Sigmoid colon (tissue), 4 donors: ENCODE data around the gene ITGA7.

Experiments used
- EP300 ChIP-seq, 4 donors: sonication (generic); formaldehyde crosslinking; IDR thresholded peaks; one replicate each; pipeline ENCODE4 v1.6.1; 2017; ENCODE audit warnings: antibody characterized with exemption in 4 of 4
- TF ChIP-seq, protein P1 (sequence below), 4 experiments: fragments of 450-650 bp in 3 of 4; fragments of 200-600 bp in 1 of 4; IDR thresholded peaks; one replicate each; pipeline ENCODE4 v1.5.1; 2016 to 2019; ENCODE audit warnings: antibody characterized with exemption in 4 of 4, mild to moderate bottlenecking in 3 of 4, moderate library complexity in 2 of 4

DNA sequence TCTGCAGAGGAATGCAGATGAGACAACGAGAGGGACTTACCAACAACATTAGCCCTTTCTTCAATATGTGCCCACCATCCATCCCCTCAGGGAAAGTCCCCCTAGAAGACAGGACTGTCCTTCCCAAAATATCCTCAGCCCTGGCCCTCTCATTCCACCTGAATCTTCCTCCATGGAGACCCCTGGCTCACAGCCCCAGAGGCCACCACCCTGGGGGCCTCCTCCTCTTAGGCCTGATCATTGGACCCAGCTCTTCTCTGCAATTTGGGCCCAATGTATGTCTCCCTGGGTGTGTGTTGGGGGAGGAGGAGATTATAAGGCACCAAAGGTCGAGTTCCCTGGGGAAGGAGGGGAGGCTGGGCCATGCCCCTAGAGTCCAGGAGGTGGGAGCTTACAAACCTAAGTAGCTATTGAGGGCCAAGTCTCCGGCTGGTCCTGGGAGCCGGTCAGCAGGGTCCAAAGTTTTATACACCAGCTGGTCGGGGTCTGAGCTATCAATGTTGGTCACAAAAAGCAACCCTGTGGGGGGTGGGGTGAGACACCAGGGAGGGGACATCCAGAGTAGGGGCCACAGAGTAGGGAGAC, 8.1 kb downstream of the ITGA7 start:
- TF ChIP-seq, protein P1, sequence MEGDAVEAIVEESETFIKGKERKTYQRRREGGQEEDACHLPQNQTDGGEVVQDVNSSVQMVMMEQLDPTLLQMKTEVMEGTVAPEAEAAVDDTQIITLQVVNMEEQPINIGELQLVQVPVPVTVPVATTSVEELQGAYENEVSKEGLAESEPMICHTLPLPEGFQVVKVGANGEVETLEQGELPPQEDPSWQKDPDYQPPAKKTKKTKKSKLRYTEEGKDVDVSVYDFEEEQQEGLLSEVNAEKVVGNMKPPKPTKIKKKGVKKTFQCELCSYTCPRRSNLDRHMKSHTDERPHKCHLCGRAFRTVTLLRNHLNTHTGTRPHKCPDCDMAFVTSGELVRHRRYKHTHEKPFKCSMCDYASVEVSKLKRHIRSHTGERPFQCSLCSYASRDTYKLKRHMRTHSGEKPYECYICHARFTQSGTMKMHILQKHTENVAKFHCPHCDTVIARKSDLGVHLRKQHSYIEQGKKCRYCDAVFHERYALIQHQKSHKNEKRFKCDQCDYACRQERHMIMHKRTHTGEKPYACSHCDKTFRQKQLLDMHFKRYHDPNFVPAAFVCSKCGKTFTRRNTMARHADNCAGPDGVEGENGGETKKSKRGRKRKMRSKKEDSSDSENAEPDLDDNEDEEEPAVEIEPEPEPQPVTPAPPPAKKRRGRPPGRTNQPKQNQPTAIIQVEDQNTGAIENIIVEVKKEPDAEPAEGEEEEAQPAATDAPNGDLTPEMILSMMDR (IDR thresholded peaks at IDR 0.05): no peak
- no peak for TF ChIP-seq EP300 (IDR thresholded peaks at IDR 0.05)
